ENCODE measurements around the gene TMEM108. TPM values are rescaled to one million over a fixed set of nuclear protein-coding genes. Genes with fewer than 3 reads are reported as not detected.

The TMEM108 gene
- total and polyA plus RNA-seq, 3 donors from 2014 or later, result 13.9 to 44.3 (median 16.1) TPM

DNA sequence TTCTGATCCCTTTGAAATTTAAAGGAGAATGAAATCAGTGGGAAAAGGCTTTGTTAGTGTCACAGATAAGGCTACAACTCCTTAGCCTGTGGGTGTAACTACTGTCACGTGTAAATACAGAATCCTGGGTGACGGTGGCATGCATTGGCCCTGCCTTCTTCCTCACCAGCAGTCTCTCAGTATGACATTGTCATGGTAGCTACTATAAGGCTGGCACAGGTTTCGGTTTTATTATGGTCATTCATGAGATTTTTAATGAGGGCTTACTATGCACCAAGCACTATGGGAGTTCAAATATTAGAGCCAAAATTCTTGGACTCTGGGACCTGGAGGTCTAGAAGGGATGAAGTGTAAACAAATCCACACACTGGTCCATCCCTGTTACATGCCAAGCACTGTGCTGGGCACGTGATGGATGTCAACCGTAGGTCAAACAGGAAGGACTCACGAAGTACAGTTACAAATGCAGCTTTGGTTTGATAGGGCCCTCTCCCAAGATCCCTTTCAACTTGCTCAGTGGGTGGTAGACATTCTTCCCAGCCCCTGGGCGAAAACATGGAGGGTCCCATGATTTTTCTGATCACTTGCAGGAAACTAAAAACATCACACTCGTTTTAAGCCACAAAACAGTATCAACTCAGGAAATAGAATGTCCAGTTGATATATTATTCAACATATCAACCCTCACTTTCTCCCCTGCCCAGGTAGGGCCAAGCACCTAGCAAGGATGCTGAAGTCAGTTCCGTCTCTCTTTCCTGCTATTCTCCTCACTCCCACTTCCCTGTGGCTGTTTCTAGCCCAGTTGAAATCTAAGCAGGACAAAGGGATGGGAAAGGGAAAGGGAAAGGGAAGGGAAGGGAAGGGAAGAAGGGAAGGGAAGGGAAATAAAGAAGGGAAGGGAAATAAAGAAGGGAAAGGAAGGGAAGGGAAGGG is 387.0 kb downstream of the TMEM108 start:
- Histone ChIP-seq H3K27ac (no peak overlapping the region), H3K4me3 (no peak overlapping the region), H3K9me3 (no peaks in the 10 kb centered on the region), H3K36me3 (ENCODE audit: low read depth, missing control alignments) (no peaks in the 10 kb centered on the region), H3K4me1 (no peaks in the 10 kb centered on the region), H3K27me3 (no peaks in the 10 kb centered on the region)
- DNase-seq, result no peak
- intact Hi-C loops (cut with DNase I; ENCODE audit: low total_unique reads), result loop anchor here (5.0 kb wide), 1 partner anchor 693 kb away; no protein-coding TSS in a partner anchor
- WGBS, 2 donors, result 85 to 87% methylated on average over 9 of the region's 9 CpGs
- TF ChIP-seq POLR2A (IDR thresholded peaks at IDR 0.05), result no peak
- TF ChIP-seq, protein P1, sequence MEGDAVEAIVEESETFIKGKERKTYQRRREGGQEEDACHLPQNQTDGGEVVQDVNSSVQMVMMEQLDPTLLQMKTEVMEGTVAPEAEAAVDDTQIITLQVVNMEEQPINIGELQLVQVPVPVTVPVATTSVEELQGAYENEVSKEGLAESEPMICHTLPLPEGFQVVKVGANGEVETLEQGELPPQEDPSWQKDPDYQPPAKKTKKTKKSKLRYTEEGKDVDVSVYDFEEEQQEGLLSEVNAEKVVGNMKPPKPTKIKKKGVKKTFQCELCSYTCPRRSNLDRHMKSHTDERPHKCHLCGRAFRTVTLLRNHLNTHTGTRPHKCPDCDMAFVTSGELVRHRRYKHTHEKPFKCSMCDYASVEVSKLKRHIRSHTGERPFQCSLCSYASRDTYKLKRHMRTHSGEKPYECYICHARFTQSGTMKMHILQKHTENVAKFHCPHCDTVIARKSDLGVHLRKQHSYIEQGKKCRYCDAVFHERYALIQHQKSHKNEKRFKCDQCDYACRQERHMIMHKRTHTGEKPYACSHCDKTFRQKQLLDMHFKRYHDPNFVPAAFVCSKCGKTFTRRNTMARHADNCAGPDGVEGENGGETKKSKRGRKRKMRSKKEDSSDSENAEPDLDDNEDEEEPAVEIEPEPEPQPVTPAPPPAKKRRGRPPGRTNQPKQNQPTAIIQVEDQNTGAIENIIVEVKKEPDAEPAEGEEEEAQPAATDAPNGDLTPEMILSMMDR (IDR thresholded peaks at IDR 0.05), result no peak

DNA sequence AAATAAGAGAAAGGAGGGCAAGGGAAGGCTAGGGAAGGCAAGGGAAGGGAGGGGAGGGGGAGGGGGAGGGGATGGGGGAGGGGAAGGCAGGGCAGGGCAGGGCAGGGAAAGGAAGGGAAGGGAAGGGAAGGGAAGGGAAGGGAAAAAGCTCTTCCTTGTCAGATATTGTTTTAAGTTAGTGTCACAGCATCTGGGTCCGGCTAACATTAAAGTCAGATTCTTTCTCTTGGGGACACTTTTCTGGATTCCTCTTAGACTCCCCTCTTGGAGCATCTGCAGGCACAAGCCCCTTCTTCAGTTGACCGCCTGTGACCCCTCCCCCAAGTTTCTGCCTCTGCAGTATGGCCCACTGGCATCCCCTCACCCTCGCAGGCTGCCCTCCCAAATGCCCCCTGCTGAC is 387.7 kb downstream of the TMEM108 start:
- WGBS, 2 donors, result 76 to 78% methylated on average over 3 of the region's 3 CpGs
- Histone ChIP-seq H3K36me3 (ENCODE audit: low read depth, missing control alignments) (no peaks in the 10 kb centered on the region), H3K27ac (no peak overlapping the region), H3K9me3 (no peaks in the 10 kb centered on the region), H3K4me1 (no peaks in the 10 kb centered on the region), H3K27me3 (no peaks in the 10 kb centered on the region), H3K4me3 (no peak overlapping the region)
- TF ChIP-seq, protein P1 (IDR thresholded peaks at IDR 0.05), result no peak
- no peak for TF ChIP-seq POLR2A (IDR thresholded peaks at IDR 0.05)
- intact Hi-C loops (cut with DNase I; ENCODE audit: low total_unique reads), result loop anchor here (5.0 kb wide), 1 partner anchor 694 kb away; no protein-coding TSS in a partner anchor
- DNase-seq, result no peak

DNA sequence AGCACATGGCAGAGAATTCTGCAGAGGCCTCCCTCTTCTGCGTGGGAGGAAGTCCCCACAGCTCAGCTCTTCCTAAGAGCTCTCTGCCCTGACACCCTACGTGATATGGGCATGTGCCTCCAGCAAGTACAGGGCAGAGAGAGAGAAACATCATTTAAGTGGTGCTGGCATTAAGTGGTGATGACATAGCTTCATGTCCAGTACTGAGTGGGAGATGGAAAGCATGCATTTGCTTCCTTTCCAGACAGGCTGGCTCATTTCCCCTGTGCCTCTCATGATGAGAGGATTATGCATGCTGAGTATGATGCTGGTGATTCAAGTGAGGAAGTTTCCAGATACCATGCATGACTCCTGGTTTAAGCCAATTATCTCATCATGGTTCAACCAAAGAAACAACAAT is 388.5 kb downstream of the TMEM108 start:
- Histone ChIP-seq H3K9me3 (no peaks in the 10 kb centered on the region), H3K4me3 (no peak overlapping the region), H3K27me3 (no peaks in the 10 kb centered on the region), H3K4me1 (no peaks in the 10 kb centered on the region), H3K27ac (no peak overlapping the region), H3K36me3 (ENCODE audit: low read depth, missing control alignments) (no peaks in the 10 kb centered on the region)
- TF ChIP-seq, protein P1 (IDR thresholded peaks at IDR 0.05), result no peak
- TF ChIP-seq POLR2A (IDR thresholded peaks at IDR 0.05), result no peak
- WGBS, 2 donors, result 46% methylated on average over 2 of the region's 2 CpGs; no CpG with 5 or more reads in 1 of the 2 donors
- DNase-seq, result no peak
- intact Hi-C loops (cut with DNase I; ENCODE audit: low total_unique reads), result loop anchor here (5.0 kb wide), 1 partner anchor 694 kb away; no protein-coding TSS in a partner anchor

DNA sequence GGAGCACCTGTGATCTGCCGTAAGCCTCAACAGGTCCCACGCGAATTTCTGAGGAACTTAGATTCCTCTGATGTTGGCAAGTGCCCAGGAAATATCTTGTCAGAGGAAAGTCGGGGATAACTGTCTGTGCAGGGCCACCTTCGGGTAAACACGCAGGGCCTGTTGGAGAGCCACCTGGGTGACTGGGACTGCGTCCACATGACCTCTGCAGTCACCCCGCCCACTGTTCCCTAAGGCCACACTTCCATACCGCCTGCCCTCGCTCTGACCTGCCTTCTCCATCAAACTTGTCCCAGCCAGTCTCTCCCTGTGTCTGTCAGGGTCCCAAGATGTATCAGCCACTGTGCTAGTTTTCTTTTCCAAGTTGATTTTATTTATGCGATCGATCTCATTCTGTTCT is 390.4 kb downstream of the TMEM108 start:
- H3K9me3 ChIP-seq, result no peaks in the 10 kb centered on the region
- WGBS, 2 donors, result 73 to 80% methylated on average over 12 of the region's 12 CpGs
- H3K27me3 ChIP-seq, result no peaks in the 10 kb centered on the region
- no peaks in the 10 kb centered on the region for H3K4me1 ChIP-seq
- no peak for DNase-seq
- TF ChIP-seq, protein P1 (IDR thresholded peaks at IDR 0.05), result no peak
- TF ChIP-seq POLR2A (IDR thresholded peaks at IDR 0.05), result no peak
- H3K36me3 ChIP-seq (ENCODE audit: low read depth, missing control alignments), result no peaks in the 10 kb centered on the region
- no peak overlapping the region for H3K4me3 ChIP-seq
- no peak overlapping the region for H3K27ac ChIP-seq
- intact Hi-C loops (cut with DNase I; ENCODE audit: low total_unique reads), result loop anchor here (5.0 kb wide), 1 partner anchor 696 kb away; no protein-coding TSS in a partner anchor
